Parathyroid adenoma (tissue), 2 donors: Measurements from ENCODE around the gene NFX1.
"Not testable (repeated sequence)": the region's sequence is repeated elsewhere in the genome, so short reads cannot be mapped to it uniquely, and the experiment has no call there.

Source experiments
- H2AFZ ChIP-seq: fragments of 300-600 bp; sonication (generic); one replicate; pipeline ENCODE4 v1.7.0; 2017; ENCODE audit warnings: antibody characterized with exemption, mild to moderate bottlenecking
- H3K27ac ChIP-seq: fragments of 300-600 bp; sonication (generic); one replicate; pipeline ENCODE4 v1.7.0; 2017
- H3K27me3 ChIP-seq: fragments of 300-600 bp; sonication (generic); one replicate; pipeline ENCODE4 v1.7.0; 2017; ENCODE audit warnings: low read length; ENCODE audit not compliant: control insufficient read depth, insufficient read depth
- H3K36me3 ChIP-seq: fragments of 300-600 bp; sonication (generic); one replicate; pipeline ENCODE4 v1.7.0; 2017; ENCODE audit warnings: low read length; ENCODE audit not compliant: control insufficient read depth, insufficient read depth
- H3K4me1 ChIP-seq: fragments of 300-600 bp; sonication (generic); one replicate; pipeline ENCODE4 v1.7.0; 2017; ENCODE audit warnings: control low read depth
- H3K4me2 ChIP-seq: fragments of 300-600 bp; sonication (generic); one replicate; pipeline ENCODE4 v1.7.0; 2017; ENCODE audit warnings: low read length
- H3K4me3 ChIP-seq: fragments of 300-600 bp; sonication (generic); one replicate; pipeline ENCODE4 v1.7.0; 2017; ENCODE audit warnings: low read depth, low read length
- H3K79me2 ChIP-seq: fragments of 300-600 bp; sonication (generic); one replicate; pipeline ENCODE4 v1.7.0; 2017; ENCODE audit warnings: control low read depth
- H3K9ac ChIP-seq: fragments of 300-600 bp; sonication (generic); one replicate; pipeline ENCODE4 v1.7.0; 2017; ENCODE audit warnings: mild to moderate bottlenecking
- H3K9me3 ChIP-seq: fragments of 300-600 bp; sonication (generic); one replicate; pipeline ENCODE4 v1.7.0; 2017; ENCODE audit warnings: low read length; ENCODE audit not compliant: control insufficient read depth
- TF ChIP-seq, protein P1 (sequence below): fragments of 300-600 bp; sonication (generic); IDR thresholded peaks from one replicate; pipeline ENCODE4 v1.7.0; 2017; ENCODE audit warnings: antibody characterized with exemption, mild to moderate bottlenecking
- donor health status: primary hyperparathyroidism.

NFX1 gene

DNA sequence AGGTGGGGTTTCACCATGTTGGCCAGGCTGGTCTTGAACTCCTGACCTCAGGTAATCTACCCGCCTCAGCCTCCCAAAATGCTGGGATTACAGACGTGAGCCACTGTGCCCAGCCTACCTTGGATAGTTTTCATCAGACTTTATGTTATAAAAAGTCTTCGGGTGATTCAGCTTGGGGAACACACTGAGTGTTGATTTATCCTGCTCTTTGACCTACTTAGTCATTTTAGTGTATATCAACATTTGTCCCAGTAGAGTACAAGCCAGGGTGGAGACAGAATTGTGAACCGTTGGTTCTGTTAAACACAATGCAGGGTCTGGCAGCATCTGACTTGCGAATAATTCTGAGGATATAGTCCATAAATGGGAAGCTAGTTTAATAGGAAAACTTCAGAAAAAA, 39.7 kb downstream of the NFX1 start:
- Histone ChIP-seq H3K4me3 (no peak overlapping the region), H3K27me3 (no peaks in the 10 kb centered on the region), H3K4me2 (no peak overlapping the region), H3K9ac (no peak overlapping the region), H3K4me1 (peaks cover 3% of the 10 kb centered on the region), H2AFZ (no peak overlapping the region), H3K79me2 (no peaks in the 10 kb centered on the region), H3K9me3 (no peaks in the 10 kb centered on the region), H3K27ac (no peak overlapping the region), H3K36me3 (no peaks in the 10 kb centered on the region)
- TF ChIP-seq, protein P1, sequence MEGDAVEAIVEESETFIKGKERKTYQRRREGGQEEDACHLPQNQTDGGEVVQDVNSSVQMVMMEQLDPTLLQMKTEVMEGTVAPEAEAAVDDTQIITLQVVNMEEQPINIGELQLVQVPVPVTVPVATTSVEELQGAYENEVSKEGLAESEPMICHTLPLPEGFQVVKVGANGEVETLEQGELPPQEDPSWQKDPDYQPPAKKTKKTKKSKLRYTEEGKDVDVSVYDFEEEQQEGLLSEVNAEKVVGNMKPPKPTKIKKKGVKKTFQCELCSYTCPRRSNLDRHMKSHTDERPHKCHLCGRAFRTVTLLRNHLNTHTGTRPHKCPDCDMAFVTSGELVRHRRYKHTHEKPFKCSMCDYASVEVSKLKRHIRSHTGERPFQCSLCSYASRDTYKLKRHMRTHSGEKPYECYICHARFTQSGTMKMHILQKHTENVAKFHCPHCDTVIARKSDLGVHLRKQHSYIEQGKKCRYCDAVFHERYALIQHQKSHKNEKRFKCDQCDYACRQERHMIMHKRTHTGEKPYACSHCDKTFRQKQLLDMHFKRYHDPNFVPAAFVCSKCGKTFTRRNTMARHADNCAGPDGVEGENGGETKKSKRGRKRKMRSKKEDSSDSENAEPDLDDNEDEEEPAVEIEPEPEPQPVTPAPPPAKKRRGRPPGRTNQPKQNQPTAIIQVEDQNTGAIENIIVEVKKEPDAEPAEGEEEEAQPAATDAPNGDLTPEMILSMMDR, result no peak

DNA sequence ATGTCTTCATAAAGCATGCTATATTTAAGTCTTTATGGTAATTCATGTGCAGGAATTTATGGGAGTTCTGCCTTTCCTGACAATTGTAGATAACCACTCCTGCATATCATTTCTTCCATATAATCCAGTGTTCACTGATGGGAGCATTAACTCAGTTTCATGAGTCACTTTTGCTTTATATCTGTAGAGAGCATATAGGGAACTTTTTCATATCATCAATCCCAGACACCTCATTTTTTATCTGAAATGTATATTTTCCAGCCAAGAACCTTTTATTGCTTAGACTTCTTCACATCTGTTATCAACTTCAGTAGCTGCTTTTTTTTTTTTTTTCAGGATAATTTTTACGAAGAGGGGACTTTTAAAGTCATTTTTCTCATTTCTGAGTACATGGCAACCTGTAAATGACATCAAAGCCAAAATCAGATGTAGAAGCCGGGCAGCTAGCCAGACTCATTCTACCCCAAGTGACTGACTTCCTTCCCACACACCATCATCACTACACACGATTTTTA, 41.1 kb downstream of the NFX1 start:
- H3K4me3 ChIP-seq, result no peak overlapping the region
- H3K27ac ChIP-seq, result no peak overlapping the region
- peaks cover 3% of the 10 kb centered on the region for H3K4me1 ChIP-seq
- H3K27me3 ChIP-seq, result no peaks in the 10 kb centered on the region
- no peak overlapping the region for H2AFZ ChIP-seq
- H3K4me2 ChIP-seq, result no peak overlapping the region
- TF ChIP-seq, protein P1, result no peak
- no peaks in the 10 kb centered on the region for H3K79me2 ChIP-seq
- no peak overlapping the region for H3K9ac ChIP-seq
- H3K36me3 ChIP-seq, result no peaks in the 10 kb centered on the region
- no peaks in the 10 kb centered on the region for H3K9me3 ChIP-seq

DNA sequence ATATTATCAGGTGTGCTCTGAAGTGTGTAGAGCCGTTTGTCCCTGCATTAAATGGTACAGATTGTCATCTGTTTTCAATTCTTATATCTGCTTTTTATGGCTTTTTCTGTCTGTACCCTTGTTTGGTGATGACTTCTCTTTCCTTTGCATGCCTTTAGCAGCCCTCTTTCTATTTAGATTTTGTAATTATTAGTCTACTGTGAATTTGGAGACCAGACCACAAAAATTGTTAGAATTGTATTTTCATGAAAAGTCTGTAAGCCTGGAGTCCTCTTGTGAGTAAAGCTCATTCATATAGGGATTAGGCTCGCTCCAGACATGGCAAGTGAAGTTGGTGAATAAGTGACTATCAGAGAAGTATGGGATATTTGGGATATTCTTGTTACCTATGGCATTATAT, 41.7 kb downstream of the NFX1 start:
- Histone ChIP-seq H3K36me3 (no peaks in the 10 kb centered on the region), H3K27me3 (no peaks in the 10 kb centered on the region), H3K9me3 (no peaks in the 10 kb centered on the region), H2AFZ (no peak overlapping the region), H3K4me3 (no peak overlapping the region), H3K27ac (no peak overlapping the region), H3K9ac (no peak overlapping the region), H3K4me1 (peaks cover 3% of the 10 kb centered on the region), H3K4me2 (no peak overlapping the region), H3K79me2 (no peaks in the 10 kb centered on the region)
- TF ChIP-seq, protein P1, result no peak

DNA sequence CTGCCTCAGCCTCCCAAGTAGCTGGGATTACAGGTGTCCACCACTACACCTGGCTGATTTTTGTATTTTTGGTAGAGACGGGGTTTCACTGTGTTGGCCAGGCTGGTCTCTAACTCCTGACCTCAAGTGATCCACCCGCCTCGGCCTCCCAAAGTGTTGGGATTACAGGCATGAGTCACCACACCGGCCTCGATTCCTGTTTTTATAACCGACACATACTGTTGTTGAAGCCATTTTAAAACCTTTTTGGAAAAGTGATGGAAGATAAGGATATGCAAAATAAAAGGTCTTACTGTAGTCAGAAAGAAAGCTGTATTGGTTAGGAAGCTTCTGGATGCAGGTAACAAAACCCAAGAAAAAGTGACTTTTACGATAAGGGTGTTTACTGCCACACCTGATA, 42.6 kb downstream of the NFX1 start:
- H3K27me3 ChIP-seq, H3K27ac ChIP-seq, H2AFZ ChIP-seq, H3K36me3 ChIP-seq, H3K4me1 ChIP-seq, H3K4me2 ChIP-seq, H3K4me3 ChIP-seq, H3K9me3 ChIP-seq, H3K9ac ChIP-seq, H3K79me2 ChIP-seq: not testable (repeated sequence)

DNA sequence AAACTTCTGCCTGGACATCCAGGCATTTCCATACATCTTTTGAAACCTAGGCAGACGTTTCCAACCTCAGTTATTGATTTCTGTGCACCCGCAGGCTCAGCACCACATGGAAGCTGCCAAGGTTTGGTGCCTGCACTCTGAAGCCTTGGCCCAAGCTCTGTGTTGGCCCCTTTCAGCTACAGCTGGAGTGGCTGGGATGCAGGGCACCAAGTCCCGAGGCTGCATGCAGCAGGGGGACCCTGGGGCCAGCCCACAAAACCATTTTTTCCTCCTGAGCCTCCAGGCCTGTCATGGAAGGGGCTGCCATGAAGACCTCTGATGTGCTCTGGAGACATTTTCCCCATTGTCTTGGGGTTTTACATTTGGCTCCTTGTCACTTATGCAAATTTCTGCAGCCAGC, 49.9 kb downstream of the NFX1 start:
- H2AFZ ChIP-seq, result no peak overlapping the region
- no peaks in the 10 kb centered on the region for H3K79me2 ChIP-seq
- no peak overlapping the region for H3K27ac ChIP-seq
- no peak overlapping the region for H3K4me2 ChIP-seq
- no peaks in the 10 kb centered on the region for H3K27me3 ChIP-seq
- no peaks in the 10 kb centered on the region for H3K36me3 ChIP-seq
- no peaks in the 10 kb centered on the region for H3K9me3 ChIP-seq
- H3K4me3 ChIP-seq, result no peak overlapping the region
- TF ChIP-seq, protein P1, result no peak
- H3K4me1 ChIP-seq, result no peaks in the 10 kb centered on the region
- H3K9ac ChIP-seq, result no peak overlapping the region
